UCSD-AML1 (cell line): ENCODE data around the gene PRDM13.

Experiments
- DNase-seq: peaks from one replicate; lab custom pipeline; 2025; ENCODE audit not compliant: unreplicated experiment; lab: John Stamatoyannopoulos, UW

Gene PRDM13

GRCh38 chr6:99603421-99604165 lies 3.0 kb upstream of the PRDM13 start:
- DNase-seq: no peak

GRCh38 chr6:99604166-99605073 lies 2.2 kb upstream of the PRDM13 start:
- DNase-seq: no peak

- DNase-seq: no peak
Measured at GRCh38 chr6:99605074-99605734, 1.4 kb upstream of the PRDM13 start.

GRCh38 chr6:99605911-99606655 lies 550 bp upstream of the PRDM13 start:
- no peak for DNase-seq

GRCh38 chr6:99607416-99608036 lies 893 bp downstream of the PRDM13 start:
- DNase-seq: no peak

- DNase-seq: no peak
Measured at GRCh38 chr6:99608059-99608885, 1.6 kb downstream of the PRDM13 start.

GRCh38 chr6:99608886-99609482 lies 2.4 kb downstream of the PRDM13 start:
- no peak for DNase-seq

- no peak for DNase-seq
Measured at GRCh38 chr6:99609905-99610489, 3.4 kb downstream of the PRDM13 start.

GRCh38 chr6:99611148-99611547 lies 4.5 kb downstream of the PRDM13 start:
- DNase-seq: no peak

- DNase-seq: peak; percentile 9
Measured at GRCh38 chr6:99612551-99613408, 6.1 kb downstream of the PRDM13 start.

GRCh38 chr6:99613409-99613704 lies 6.7 kb downstream of the PRDM13 start:
- peak; percentile 55 for DNase-seq

- DNase-seq: peak; percentile 55
Measured at GRCh38 chr6:99613705-99614429, 7.2 kb downstream of the PRDM13 start.

GRCh38 chr6:99614430-99615186 lies 8.0 kb downstream of the PRDM13 start:
- peak; percentile 16 for DNase-seq

- DNase-seq: no peak
Measured at GRCh38 chr6:99617131-99617530, 10.5 kb downstream of the PRDM13 start.

- no peak for DNase-seq
Measured at GRCh38 chr6:99618649-99619408, 12.2 kb downstream of the PRDM13 start.

GRCh38 chr6:99619409-99619762 lies 12.8 kb downstream of the PRDM13 start:
- no peak for DNase-seq
